Breast epithelium (tissue), 3 donors: ENCODE data around the gene GIMAP5. TPM values are rescaled to one million over a fixed set of nuclear protein-coding genes. Genes with fewer than 3 reads are reported as not detected.

Experiments
- total RNA-seq, 3 donors: library from RNA; depleted of rRNA; stranded (reverse); fragments of >200 nt; gene quantifications; one replicate each; pipeline ENCODE4 v1.1.0, GENCODE V29; 2016

The GIMAP5 gene
- total RNA-seq, 3 donors from 2014 or later: 18.7 to 36.0 (median 30.5) TPM

Other genes starting within 250 kb of the GIMAP5 start
- gene GIMAP7, start 222.5 kb upstream of the GIMAP5 start, total RNA-seq: 10 to 100 TPM in 2 of 3 donors, 1 to 10 TPM in 1; 9.4 to 22.1 (median 15.7) TPM
- 10 to 100 TPM; 19.3 to 29.8 (median 29.2) TPM for gene GIMAP4, start 170.0 kb upstream of the GIMAP5 start, total RNA-seq
- gene GIMAP6, start 105.0 kb upstream of the GIMAP5 start, total RNA-seq: 10 to 100 TPM; 13.3 to 35.2 (median 28.2) TPM
- gene GIMAP2, start 51.7 kb upstream of the GIMAP5 start, total RNA-seq: 10 to 100 TPM in 2 of 3 donors, 1 to 10 TPM in 1; 9.2 to 18.2 (median 10.7) TPM
- 1 to 10 TPM; 3.5 to 9.0 (median 6.6) TPM for gene GIMAP1, start 20.8 kb upstream of the GIMAP5 start, total RNA-seq
- 100 to 1,000 TPM in 1 of 3 donors, 10 to 100 TPM in 2; 49.1 to 105 (median 75.5) TPM for gene TMEM176B, start 62.9 kb downstream of the GIMAP5 start, total RNA-seq
- gene TMEM176A, start 63.4 kb downstream of the GIMAP5 start, total RNA-seq: 10 to 100 TPM; 28.3 to 66.5 (median 42.6) TPM
- gene AOC1, start 115.1 kb downstream of the GIMAP5 start, total RNA-seq: 1 to 10 TPM in 1 of 3 donors, not detected in 2; 2.3 TPM
- gene KCNH2, start 240.9 kb downstream of the GIMAP5 start, total RNA-seq: under 1 TPM; under 0.01 to 0.29 (median 0.16) TPM